AG04450 (cell line): Measurements from ENCODE around the gene MED13. TPM values are rescaled to one million over a fixed set of nuclear protein-coding genes. Genes with fewer than 3 reads are reported as not detected.

Experiments
- CTCF ChIA-PET: fragments of 300-600, 350-600 bp; formaldehyde crosslinking; extraction: SDS; loops from one replicate; lab custom pipeline; 2022; ENCODE audit warnings: antibody characterized with exemption, inconsistent platforms; lab: Charles Lee
- POLR2A ChIA-PET: fragments of 350-600 bp; formaldehyde crosslinking; extraction: SDS; loops from one replicate; lab custom pipeline; 2021; ENCODE audit warnings: antibody characterized with exemption, inconsistent platforms; lab: Yijun Ruan, JAX
- DNase-seq: peaks from one replicate; pipeline ENCODE4 v3.0.0-alpha.2; 2011; ENCODE audit warnings: low read depth, low spot score
- H3K27ac ChIP-seq: one replicate; pipeline ENCODE4 v1.5.1; 2012; ENCODE audit warnings: low read depth, low read length, control low read depth
- H3K27me3 ChIP-seq: one replicate; pipeline ENCODE4 v1.6.0; 2012; ENCODE audit warnings: low read length; ENCODE audit not compliant: control insufficient read depth, insufficient read depth
- H3K4me3 ChIP-seq: 2 replicates; pipeline ENCODE4 v1.5.1; 2011; ENCODE audit warnings: mild to moderate bottlenecking, low read depth, low read length, control low read depth
- H3K9me3 ChIP-seq: 2 replicates; pipeline ENCODE4 v1.5.1; 2012; ENCODE audit warnings: low read length; ENCODE audit not compliant: control insufficient read depth, insufficient read depth
- polyA plus RNA-seq: library from polyadenylated mRNA; depleted of rRNA; stranded (reverse); fragments of >200 nt; gene quantifications from 2 replicates; pipeline ENCODE4 v1.2.3, GENCODE V29; 2011
- TF ChIP-seq, protein P1 (sequence below): IDR thresholded peaks from 2 replicates; pipeline ENCODE4 v1.5.1; 2011; ENCODE audit warnings: low read depth, low read length, control low read depth, inconsistent platforms

MED13 gene
- polyA plus RNA-seq, 1 experiment: 35.2 TPM

DNA sequence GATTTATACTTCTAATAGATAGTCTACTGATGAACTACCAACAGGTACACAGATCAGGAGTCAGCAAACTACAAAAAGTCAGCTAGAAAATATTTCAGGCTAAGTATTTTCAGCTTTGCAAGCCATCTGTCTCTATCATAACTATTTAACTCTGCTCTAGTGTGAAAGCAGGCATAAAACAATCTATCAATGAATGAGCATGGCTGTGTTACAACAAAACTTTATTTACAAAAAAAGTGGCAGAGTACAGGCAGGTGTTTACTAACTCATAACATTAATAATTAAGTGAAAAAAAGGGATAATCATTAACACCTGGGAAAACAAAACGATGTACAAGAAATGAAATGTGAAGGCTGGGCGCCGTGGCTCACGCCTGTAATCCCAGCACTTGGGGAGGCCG is 15.8 kb downstream of the MED13 start:
- ChIA-PET POLR2A (no interaction called here), CTCF (no interaction called here)
- no peak overlapping the region for H3K4me3 ChIP-seq
- no peak for DNase-seq
- H3K27ac ChIP-seq: no peak overlapping the region
- no peaks in the 10 kb centered on the region for H3K27me3 ChIP-seq
- TF ChIP-seq, protein P1, sequence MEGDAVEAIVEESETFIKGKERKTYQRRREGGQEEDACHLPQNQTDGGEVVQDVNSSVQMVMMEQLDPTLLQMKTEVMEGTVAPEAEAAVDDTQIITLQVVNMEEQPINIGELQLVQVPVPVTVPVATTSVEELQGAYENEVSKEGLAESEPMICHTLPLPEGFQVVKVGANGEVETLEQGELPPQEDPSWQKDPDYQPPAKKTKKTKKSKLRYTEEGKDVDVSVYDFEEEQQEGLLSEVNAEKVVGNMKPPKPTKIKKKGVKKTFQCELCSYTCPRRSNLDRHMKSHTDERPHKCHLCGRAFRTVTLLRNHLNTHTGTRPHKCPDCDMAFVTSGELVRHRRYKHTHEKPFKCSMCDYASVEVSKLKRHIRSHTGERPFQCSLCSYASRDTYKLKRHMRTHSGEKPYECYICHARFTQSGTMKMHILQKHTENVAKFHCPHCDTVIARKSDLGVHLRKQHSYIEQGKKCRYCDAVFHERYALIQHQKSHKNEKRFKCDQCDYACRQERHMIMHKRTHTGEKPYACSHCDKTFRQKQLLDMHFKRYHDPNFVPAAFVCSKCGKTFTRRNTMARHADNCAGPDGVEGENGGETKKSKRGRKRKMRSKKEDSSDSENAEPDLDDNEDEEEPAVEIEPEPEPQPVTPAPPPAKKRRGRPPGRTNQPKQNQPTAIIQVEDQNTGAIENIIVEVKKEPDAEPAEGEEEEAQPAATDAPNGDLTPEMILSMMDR: no peak
- no peaks in the 10 kb centered on the region for H3K9me3 ChIP-seq

DNA sequence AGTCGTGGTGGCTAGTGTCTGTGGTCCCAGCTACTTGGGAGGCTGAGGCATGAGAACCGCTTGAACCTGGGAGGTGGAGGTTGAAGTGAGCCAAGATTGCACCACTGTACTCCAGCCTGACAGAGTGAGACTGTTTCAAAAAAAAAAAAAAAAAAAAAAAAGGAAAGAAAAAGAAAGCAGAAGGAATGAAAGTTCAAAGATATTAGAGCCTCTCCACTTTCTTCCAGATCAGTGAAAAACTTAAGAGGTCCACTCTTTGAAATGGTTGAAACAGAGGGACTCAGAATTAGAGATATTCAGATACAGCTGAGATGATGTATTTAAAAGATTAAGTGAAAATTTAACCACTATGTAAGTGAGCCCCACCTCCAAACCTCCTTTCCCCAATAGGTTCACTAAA is 16.8 kb downstream of the MED13 start:
- H3K27ac ChIP-seq: no peak overlapping the region

DNA sequence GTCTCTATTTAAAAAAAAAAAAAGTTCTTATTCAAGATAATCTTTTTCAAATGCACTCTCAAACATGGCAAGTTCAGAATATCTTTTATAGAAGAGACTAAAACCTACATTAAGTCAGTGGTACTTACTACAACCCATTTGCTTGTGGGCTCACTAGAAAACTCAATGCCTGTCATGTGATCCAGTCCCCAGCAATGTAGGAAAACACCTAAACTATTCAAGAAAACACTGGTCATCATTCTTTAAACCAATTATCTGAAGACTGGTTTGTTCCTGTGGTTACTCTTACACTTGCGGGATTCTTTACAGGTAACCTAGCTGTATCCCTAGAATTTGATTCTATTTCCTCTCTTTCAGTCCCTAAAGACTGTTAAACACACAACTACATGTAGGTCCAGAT is 19.6 kb downstream of the MED13 start:
- Histone ChIP-seq H3K4me3 (no peak overlapping the region), H3K9me3 (no peaks in the 10 kb centered on the region), H3K27me3 (no peaks in the 10 kb centered on the region), H3K27ac (no peak overlapping the region)
- ChIA-PET POLR2A (no interaction called here), CTCF (no interaction called here)
- no peak for DNase-seq
- TF ChIP-seq, protein P1: no peak

More for the DNA sequence above, 16.8 kb downstream of the MED13 start:
- TF ChIP-seq, protein P1: no peak
- H3K27me3 ChIP-seq: no peaks in the 10 kb centered on the region
- no peak for DNase-seq
- no peak overlapping the region for H3K4me3 ChIP-seq
- POLR2A ChIA-PET: no interaction called here
- CTCF ChIA-PET: interaction anchor here (0.7 kb wide), 1 partner anchor 23 kb away, joined by 3 read pairs; no protein-coding TSS in a partner anchor
- no peaks in the 10 kb centered on the region for H3K9me3 ChIP-seq

DNA sequence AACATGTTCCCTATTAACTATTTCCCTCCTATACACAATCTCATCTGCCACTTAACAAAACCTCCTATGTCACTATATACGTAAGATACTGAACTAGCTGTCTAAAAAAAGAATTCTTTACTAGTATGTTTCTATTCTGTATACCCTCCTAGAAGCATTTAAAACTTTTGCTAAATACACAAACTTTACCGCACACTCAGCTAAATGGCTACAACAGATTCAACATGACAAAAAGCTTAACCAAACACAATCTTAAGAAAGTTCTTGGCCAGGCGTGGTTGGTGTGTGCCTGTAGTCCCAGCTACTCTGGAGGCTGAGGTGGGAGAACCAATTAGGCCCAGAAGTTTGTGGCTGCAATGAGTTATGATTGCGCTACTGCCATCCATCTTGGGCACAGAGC is 20.0 kb downstream of the MED13 start:
- ChIA-PET CTCF (no interaction called here), POLR2A (no interaction called here)
- Histone ChIP-seq H3K27me3 (no peaks in the 10 kb centered on the region), H3K27ac (no peak overlapping the region), H3K4me3 (no peak overlapping the region), H3K9me3 (no peaks in the 10 kb centered on the region)
- no peak for DNase-seq
- TF ChIP-seq, protein P1: no peak

DNA sequence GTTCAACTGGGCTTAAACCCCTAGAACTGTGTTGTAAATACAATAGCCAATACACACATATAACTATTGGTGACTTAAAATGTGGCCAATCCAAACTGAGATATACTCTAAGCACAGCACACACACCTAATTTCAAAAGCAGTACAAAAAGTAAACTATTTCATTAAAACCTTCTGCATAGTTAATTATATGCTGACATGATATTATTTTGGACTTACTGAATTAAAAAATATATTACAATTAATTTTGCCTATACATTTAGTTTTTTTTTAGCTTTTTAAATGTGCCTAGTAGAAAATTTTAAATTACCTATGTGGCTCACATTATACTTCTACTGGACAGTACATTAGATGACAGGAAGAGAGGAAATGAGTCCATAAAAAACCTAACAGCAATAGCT is 21.5 kb downstream of the MED13 start:
- ChIA-PET POLR2A (no interaction called here), CTCF (no interaction called here)
- Histone ChIP-seq H3K9me3 (no peaks in the 10 kb centered on the region), H3K4me3 (no peak overlapping the region), H3K27ac (no peak overlapping the region), H3K27me3 (no peaks in the 10 kb centered on the region)
- DNase-seq: no peak
- TF ChIP-seq, protein P1: no peak
